HepG2 (cell line): ENCODE results near the gene HK3. TPM values are rescaled to one million over a fixed set of nuclear protein-coding genes. Genes with fewer than 3 reads are reported as not detected.

Source experiments
- ATAC-seq: fragments of 200-7000 bp; cut with Tn5 transposase; 3 replicates; pipeline ENCODE4 v1.9.1; 2020; ENCODE audit warnings: mild to moderate bottlenecking, moderate library complexity
- BruUV-seq: library from RNA; stranded (reverse); fragments of 400-500 nt; replicated peaks from 2 replicates; lab custom pipeline; 2021; lab: Mats Ljungman, UMichigan
- CTCF ChIA-PET: fragments of 300-600 bp; formaldehyde crosslinking; extraction: SDS; loops from one replicate; lab custom pipeline; 2021; ENCODE audit warnings: low total read pairs, inconsistent platforms, low intra/inter-chr PET ratio; lab: Yijun Ruan, JAX
- POLR2A ChIA-PET: fragments of 350-600 bp; sonication (Branson Sonifier 250); formaldehyde crosslinking; loops from one replicate; lab custom pipeline; 2020; ENCODE audit warnings: antibody characterized with exemption, inconsistent platforms; lab: Yijun Ruan, JAX
- DNase-seq: peaks from one replicate; pipeline ENCODE4 v3.0.0-alpha.2; 2015; ENCODE audit warnings: low spot score
- FAIRE-seq: peaks from 3 replicates; lab custom pipeline; 2011; peaks lifted over from hg19 to GRCh38; lab: Jason Lieb, UNC
- H2AFZ ChIP-seq: one replicate; pipeline ENCODE4 v1.6.1; 2011; ENCODE audit warnings: low read length, inconsistent platforms
- H3K27ac ChIP-seq: fragments of 300-600 bp; 3 replicates; pipeline ENCODE4 v1.8.0; 2011; ENCODE audit warnings: mixed run types, mild to moderate bottlenecking, mixed read lengths, low read length, inconsistent platforms; ENCODE audit not compliant: insufficient read depth; ENCODE audit errors: extremely low read length
- H3K27me3 ChIP-seq, 2 experiments: fragments of 200-600 bp in 1 of 2; 2 replicates in 1 of 2; 3 replicates in 1 of 2; pipeline versions ENCODE4 v1.6.0 to v1.8.0; 2011; ENCODE audit warnings: low read length in 2 of 2, mild to moderate bottlenecking in 2 of 2, moderate library complexity in 2 of 2, inconsistent platforms in 1 of 2; ENCODE audit not compliant: insufficient read depth in 2 of 2, control insufficient read depth in 1 of 2
- H3K36me3 ChIP-seq, 2 experiments: fragments of 200-600 bp in 1 of 2; replicated peaks in 1 of 2; 2 replicates in 1 of 2; 3 replicates in 1 of 2; pipeline versions ENCODE4 v1.5.1 to v1.8.0; 2011; ENCODE audit warnings: low read length in 2 of 2, inconsistent platforms in 1 of 2; ENCODE audit not compliant: insufficient read depth in 2 of 2, control insufficient read depth in 1 of 2
- H3K4me1 ChIP-seq: 2 replicates; pipeline ENCODE4 v1.5.1; 2012; ENCODE audit warnings: low read length, inconsistent platforms; ENCODE audit not compliant: insufficient read depth
- H3K4me2 ChIP-seq: 2 replicates; pipeline ENCODE4 v1.6.0; 2011; ENCODE audit warnings: low read depth, low read length, inconsistent platforms
- H3K4me3 ChIP-seq, 3 experiments: fragments of 200-600 bp in 1 of 3; sonication (generic), shearing (Covaris generic) in 1 of 3; replicated peaks in 1 of 3; 2 replicates each; pipeline ENCODE4 v1.5.1; 2011 to 2016; ENCODE audit warnings: low read length in 3 of 3, inconsistent platforms in 2 of 3, low read depth in 2 of 3, mild to moderate bottlenecking in 2 of 3, control low read depth in 1 of 3, mixed read lengths in 1 of 3; ENCODE audit not compliant: insufficient read depth in 1 of 3
- H3K79me2 ChIP-seq: one replicate; pipeline ENCODE4 v1.6.1; 2011; ENCODE audit warnings: low read length, inconsistent platforms; ENCODE audit not compliant: insufficient read depth
- H3K9ac ChIP-seq: 2 replicates; pipeline ENCODE4 v1.6.0; 2011; ENCODE audit warnings: mild to moderate bottlenecking, low read depth, low read length, inconsistent platforms; ENCODE audit not compliant: insufficient read depth
- H3K9me3 ChIP-seq: 2 replicates; pipeline ENCODE4 v1.5.1; 2012; ENCODE audit warnings: mild to moderate bottlenecking, low read length
- H4K20me1 ChIP-seq: 2 replicates; pipeline ENCODE4 v1.6.0; 2011; ENCODE audit warnings: inconsistent platforms, mild to moderate bottlenecking, low read length, moderate library complexity; ENCODE audit not compliant: insufficient read depth
- AKAP8 ChIP-seq: sonication (generic); formaldehyde crosslinking; IDR thresholded peaks from 2 replicates; pipeline ENCODE4 v1.5.1; 2020; ENCODE audit warnings: mild to moderate bottlenecking, missing genetic modification reagents
- ARNT2 ChIP-seq: sonication (generic); formaldehyde crosslinking; IDR thresholded peaks from 2 replicates; pipeline ENCODE4 v1.8.0; 2022; ENCODE audit warnings: mild to moderate bottlenecking, low read depth, missing genetic modification reagents, moderate library complexity
- HBP1 ChIP-seq: IDR thresholded peaks from 2 replicates; pipeline ENCODE4 v1.6.1; 2016; ENCODE audit warnings: low read depth, control low read depth
- NFIB ChIP-seq: sonication (generic); formaldehyde crosslinking; IDR thresholded peaks from 2 replicates; pipeline ENCODE4 v1.9.0; 2021; ENCODE audit warnings: missing genetic modification reagents, mild to moderate bottlenecking, borderline replicate concordance
- POGZ ChIP-seq: sonication (generic); formaldehyde crosslinking; IDR thresholded peaks from 2 replicates; pipeline ENCODE4 v1.4.0; 2020; ENCODE audit warnings: mild to moderate bottlenecking, missing genetic modification reagents
- PRMT3 ChIP-seq: sonication (generic); formaldehyde crosslinking; IDR thresholded peaks from 2 replicates; pipeline ENCODE4 v1.8.1; 2022; ENCODE audit warnings: low read depth, mild to moderate bottlenecking, moderate library complexity, missing genetic modification reagents, borderline replicate concordance
- YEATS4 ChIP-seq: sonication (generic); formaldehyde crosslinking; IDR thresholded peaks from 2 replicates; pipeline ENCODE4 v1.4.0; 2020; ENCODE audit warnings: missing genetic modification reagents, borderline replicate concordance
- ZNF296 ChIP-seq: sonication (generic); formaldehyde crosslinking; conservative IDR thresholded peaks from 2 replicates; pipeline ENCODE4 v1.5.0; 2020; ENCODE audit warnings: mild to moderate bottlenecking, missing genetic modification reagents
- ZNF549 ChIP-seq: sonication (generic); formaldehyde crosslinking; IDR thresholded peaks from 2 replicates; pipeline ENCODE4 v1.5.0; 2020; ENCODE audit warnings: missing genetic modification reagents
- WGBS: methylation state at CpG from one replicate; pipeline ENCODE4 v1.1.6; 2017; ENCODE audit warnings: low lambda C conversion rate; 5-methylcytosine and 5-hydroxymethylcytosine counted together
- in situ Hi-C: cut with HindIII; loops from 2 replicates; pipeline ENCODE4 v1.10.0; 2017; ENCODE audit warnings: low pct_unique_long_range_greater_than_20kb; ENCODE audit not compliant: extremely low pct_ligation_motif_present
- intact Hi-C: fragments of 100-400 bp; cut with micrococcal nuclease; formaldehyde crosslinking; loops from one replicate; pipeline ENCODE4 v1.10.0; 2022; ENCODE audit not compliant: unreplicated experiment
- polyA plus RNA-seq, 8 experiments: library from polyadenylated mRNA; depleted of rRNA in 3 of 8; stranded (reverse) in 7 of 8; unstranded in 1 of 8; fragments of >200 nt; fragmentation: Illumina TruSeq in 4 of 8; extraction: Trizol in 4 of 8; gene quantifications; 2 replicates each; pipeline versions ENCODE4 v1.2.1 to v1.2.3, GENCODE V29; 2011 to 2016; ENCODE audit warnings: low read depth in 4 of 8, missing spikeins in 1 of 8, mixed read lengths in 1 of 8; ENCODE audit not compliant: insufficient read depth in 1 of 8
- total RNA-seq, 5 experiments: library from RNA; depleted of rRNA; stranded (reverse); fragments of >200 nt; fragmentation: Illumina TruSeq; extraction: Trizol; gene quantifications; 2 replicates each; pipeline ENCODE4 v1.2.3, GENCODE V29; 2016; ENCODE audit warnings: low read depth in 1 of 5
- TF ChIP-seq, protein P1 (sequence below): sonication (generic); formaldehyde crosslinking; IDR thresholded peaks from 2 replicates; pipeline ENCODE4 v1.8.0; 2022; ENCODE audit warnings: missing genetic modification reagents, low read depth, mild to moderate bottlenecking, borderline replicate concordance
- TF ChIP-seq, protein P2 (sequence below): sonication (generic); formaldehyde crosslinking; IDR thresholded peaks from 2 replicates; pipeline ENCODE4 v1.5.1; 2020; ENCODE audit warnings: mild to moderate bottlenecking, missing genetic modification reagents

Gene HK3
- total and polyA plus RNA-seq, 2 of the 13 experiments (the other 11 are each of a cell fraction or from before 2014, with no cell fraction given) = not detected

- in situ Hi-C loops (no loop called here), intact Hi-C loops (no loop called here)
- H3K27ac ChIP-seq = no peak overlapping the region
- ChIA-PET CTCF (no interaction called here), POLR2A (no interaction called here)
- H3K4me1 ChIP-seq = no peaks in the 10 kb centered on the region
- H3K9me3 ChIP-seq = no peaks in the 10 kb centered on the region
- H3K36me3 ChIP-seq = no peaks in the 10 kb centered on the region
- FAIRE-seq (no peak), DNase-seq (no peak)
- H2AFZ ChIP-seq = no peak overlapping the region
- no peaks in the 10 kb centered on the region for H3K79me2 ChIP-seq
- no TSS peak for BruUV-seq
- H3K9ac ChIP-seq = no peak overlapping the region
- peaks cover 18 to 88% of the 10 kb centered on the region in 2 experiments; a peak in 4 of 5 replicates for H3K27me3 ChIP-seq
- H3K4me3 ChIP-seq = no peak overlapping the region
- WGBS = 42% methylated on average over 3 of the region's 8 CpGs
- H3K4me2 ChIP-seq = no peak overlapping the region
- TF ChIP-seq ZNF549 (no peak), PRMT3 (CRISPR knock-in tag) (no peak), ARNT2 (no peak), HBP1 (CRISPR knock-in tag) (no peak), YEATS4 (CRISPR knock-in tag) (no peak), NFIB (CRISPR knock-in tag) (no peak), POGZ (CRISPR knock-in tag) (no peak), AKAP8 (CRISPR knock-in tag) (no peak), ZNF296 (CRISPR knock-in tag) (no peak)
- TF ChIP-seq, protein P1, sequence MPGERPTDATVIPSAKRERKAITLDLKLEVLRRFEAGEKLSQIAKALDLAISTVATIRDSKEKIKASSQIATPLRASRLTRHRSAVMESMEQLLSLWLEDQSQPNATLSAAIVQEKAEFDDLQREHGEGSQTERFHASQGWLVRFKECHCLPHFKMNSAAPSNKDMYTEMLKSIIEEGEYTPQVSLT (CRISPR knock-in tag) = no peak
- TF ChIP-seq, protein P2, sequence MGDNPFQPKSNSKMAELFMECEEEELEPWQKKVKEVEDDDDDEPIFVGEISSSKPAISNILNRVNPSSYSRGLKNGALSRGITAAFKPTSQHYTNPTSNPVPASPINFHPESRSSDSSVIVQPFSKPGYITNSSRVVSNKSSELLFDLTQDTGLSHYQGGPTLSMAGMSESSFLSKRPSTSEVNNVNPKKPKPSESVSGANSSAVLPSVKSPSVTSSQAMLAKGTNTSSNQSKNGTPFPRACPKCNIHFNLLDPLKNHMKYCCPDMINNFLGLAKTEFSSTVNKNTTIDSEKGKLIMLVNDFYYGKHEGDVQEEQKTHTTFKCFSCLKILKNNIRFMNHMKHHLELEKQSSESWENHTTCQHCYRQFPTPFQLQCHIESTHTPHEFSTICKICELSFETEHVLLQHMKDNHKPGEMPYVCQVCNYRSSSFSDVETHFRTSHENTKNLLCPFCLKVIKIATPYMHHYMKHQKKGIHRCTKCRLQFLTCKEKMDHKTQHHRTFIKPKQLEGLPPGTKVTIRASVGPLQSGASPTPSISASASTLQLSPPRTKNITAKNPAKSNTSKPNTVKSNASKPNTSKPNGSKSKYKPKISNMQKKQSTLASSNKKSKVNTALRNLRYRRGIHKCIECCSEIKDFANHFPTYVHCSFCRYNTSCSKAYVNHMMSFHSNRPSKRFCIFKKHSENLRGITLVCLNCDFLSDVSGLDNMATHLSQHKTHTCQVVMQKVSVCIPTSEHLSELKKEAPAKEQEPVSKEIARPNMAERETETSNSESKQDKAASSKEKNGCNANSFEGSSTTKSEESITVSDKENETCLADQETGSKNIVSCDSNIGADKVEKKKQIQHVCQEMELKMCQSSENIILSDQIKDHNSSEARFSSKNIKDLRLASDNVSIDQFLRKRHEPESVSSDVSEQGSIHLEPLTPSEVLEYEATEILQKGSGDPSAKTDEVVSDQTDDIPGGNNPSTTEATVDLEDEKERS (CRISPR knock-in tag) = no peak
- TF ChIP-seq, all 625 proteins: peak for 0
- no peaks in the 10 kb centered on the region for H4K20me1 ChIP-seq
- ATAC-seq = no peak
Observed at GRCh38 chr5:176854164-176854563, 45.0 kb downstream of the HK3 start.
